K562 (cell line): ENCODE results near the gene EEFSEC. TPM values are rescaled to one million over a fixed set of nuclear protein-coding genes. Genes with fewer than 3 reads are reported as not detected.
A peak's percentile ranks its signal among the peaks of the same experiment; 100 is the strongest.

Experiments
- AFF4 ChIP-seq: sonication (generic); formaldehyde crosslinking; IDR thresholded peaks from 2 replicates; pipeline ENCODE4 v1.8.0; 2023; ENCODE audit warnings: mild to moderate bottlenecking, missing genetic modification reagents
- ARID4B ChIP-seq: sonication (generic); formaldehyde crosslinking; IDR thresholded peaks from 2 replicates; pipeline ENCODE4 v1.8.0; 2022; ENCODE audit warnings: mild to moderate bottlenecking, missing genetic modification reagents
- BCOR ChIP-seq: fragments of 450-650 bp; IDR thresholded peaks from 2 replicates; pipeline ENCODE4 v1.6.1; 2016
- ERF ChIP-seq: fragments of 450-650 bp; formaldehyde crosslinking; IDR thresholded peaks from 2 replicates; pipeline ENCODE4 v1.4.0; 2020; ENCODE audit warnings: mild to moderate bottlenecking, mixed read lengths
- KLF1 ChIP-seq: fragments of 450-650 bp; IDR thresholded peaks from 2 replicates; pipeline ENCODE4 v1.6.1; 2016; ENCODE audit warnings: missing genetic modification characterization, missing compliant biosample characterization
- MYC ChIP-seq, 2 experiments: fragments of 250-450 bp in 1 of 2; sonication (Bioruptor Pico) in 1 of 2; IDR thresholded peaks; 2 replicates each; pipeline versions ENCODE4 v1.5.1 to v1.6.1; 2012 to 2021; ENCODE audit warnings: low read depth in 2 of 2, borderline replicate concordance in 1 of 2, improper control_type of control experiment in 1 of 2, low read length in 1 of 2, mild to moderate bottlenecking in 1 of 2, moderate library complexity in 1 of 2
- NFE2L1 ChIP-seq: fragments of 450-650 bp; IDR thresholded peaks from 2 replicates; pipeline ENCODE4 v1.6.1; 2016; ENCODE audit warnings: missing genetic modification characterization, low read depth, mild to moderate bottlenecking, missing compliant biosample characterization, moderate library complexity, borderline replicate concordance
- NR4A1 ChIP-seq, 2 experiments: fragments of 250-450 bp in 1 of 2; fragments of 450-650 bp in 1 of 2; sonication (Bioruptor Pico) in 1 of 2; IDR thresholded peaks; 2 replicates each; pipeline versions ENCODE4 v1.4.0 to v1.6.1; 2016 to 2020; ENCODE audit warnings: mild to moderate bottlenecking in 2 of 2, missing compliant biosample characterization in 1 of 2, missing genetic modification characterization in 1 of 2, moderate library complexity in 1 of 2
- SIX5 ChIP-seq, 2 experiments: IDR thresholded peaks; 2 replicates each; pipeline ENCODE4 v1.6.1; 2011; ENCODE audit warnings: low read length in 2 of 2, borderline replicate concordance in 1 of 2, low read depth in 1 of 2, mild to moderate bottlenecking in 1 of 2, moderate library complexity in 1 of 2; ENCODE audit not compliant: insufficient read depth in 1 of 2
- SUPT5H ChIP-seq: fragments of 450-650 bp; IDR thresholded peaks from 2 replicates; pipeline ENCODE4 v1.6.1; 2016
- TCF7L2 ChIP-seq: fragments of 150-350 bp; IDR thresholded peaks from 2 replicates; pipeline ENCODE4 v1.6.1; 2016; ENCODE audit warnings: low read depth, mild to moderate bottlenecking, low read length, moderate library complexity
- U2AF2 ChIP-seq: fragments of 200-400 bp; formaldehyde crosslinking; optimal IDR thresholded peaks from 2 replicates; pipeline ENCODE3; 2017; ENCODE audit warnings: low read depth, mild to moderate bottlenecking, low read length
- ZFX ChIP-seq: sonication (generic); formaldehyde crosslinking; IDR thresholded peaks from 2 replicates; pipeline ENCODE4 v1.8.0; 2022; ENCODE audit warnings: mild to moderate bottlenecking, missing genetic modification reagents, moderate library complexity
- ZNF165 ChIP-seq: fragments of 250-450 bp; sonication (Bioruptor Pico); IDR thresholded peaks from 2 replicates; pipeline ENCODE4 v1.4.0; 2020; ENCODE audit warnings: borderline replicate concordance
- ZNF274 ChIP-seq: IDR thresholded peaks from 2 replicates; pipeline ENCODE4 v1.6.1; 2011; ENCODE audit warnings: low read depth, mild to moderate bottlenecking, low read length, moderate library complexity, borderline replicate concordance
- ZNF551 ChIP-seq: fragments of 250-450 bp; sonication (Bioruptor Pico); IDR thresholded peaks from 2 replicates; pipeline ENCODE4 v1.5.0; 2021; ENCODE audit warnings: mild to moderate bottlenecking, moderate library complexity
- polyA plus RNA-seq, 8 experiments: library from polyadenylated mRNA; depleted of rRNA in 4 of 8; stranded (reverse) in 5 of 8; unstranded in 3 of 8; fragments of >200 nt; fragmentation: Nextera tagmentation in 2 of 8; fragmentation: Illumina TruSeq in 1 of 8; extraction: Ambion mirVana in 2 of 8; extraction: Trizol in 1 of 8; gene quantifications; 2 replicates each; pipeline versions ENCODE4 v1.2.1 to v1.2.3, GENCODE V29; 2011 to 2014; ENCODE audit warnings: inconsistent platforms in 1 of 8, missing spikeins in 1 of 8
- total RNA-seq, 7 experiments: library from RNA; depleted of rRNA in 6 of 7; stranded (reverse); fragments of >200 nt in 6 of 7; fragmentation: Illumina TruSeq in 2 of 7; extraction: Trizol in 2 of 7; gene quantifications; 2 replicates each; pipeline versions ENCODE4 v1.2.1 to v1.2.3, GENCODE V29; 2011 to 2021; ENCODE audit warnings: low replicate concordance in 1 of 7

Gene EEFSEC
- total and polyA plus RNA-seq, 9 of the 15 experiments (the other 6 are each of a cell fraction or from before 2014, with no cell fraction given), result 0.35 to 11.8 (median 7.7) TPM

GRCh38 chr3:128415773-128416577 is 262.7 kb downstream of the EEFSEC start (continued):
- TF ChIP-seq ARID4B (no peak), BCOR (peak; percentile 89), ZNF165 (CRISPR knock-in tag) (no peak; the same call in 1 of the 2 replicates), SUPT5H (peak; percentile 74), SIX5 (IDR thresholded peaks at IDR 0.05; ENCODE audit: borderline replicate concordance in 1 of 2, insufficient read depth in 1 of 2, low read depth in 1 of 2, low read length in 2 of 2) (no peak), ZNF551 (CRISPR knock-in tag) (no peak), NR4A1 (CRISPR knock-in tag; IDR thresholded peaks at IDR 0.05) (peak; percentile 85), NR4A1 (tag; IDR thresholded peaks at IDR 0.05) (peak; percentile 26; the same call in 1 of the 2 replicates), TCF7L2 (no peak), MYC (IDR thresholded peaks at IDR 0.05; ENCODE audit: low read depth, low read length) (no peak), MYC (CRISPR knock-in tag; IDR thresholded peaks at IDR 0.05; ENCODE audit: borderline replicate concordance, low read depth) (peak; percentile 76; the same call in 1 of the 2 replicates), U2AF2 (no peak), ERF (peak; percentile 94), ZNF274 (no peak), AFF4 (CRISPR knock-in tag) (no peak), ZFX (CRISPR knock-in tag) (peak; percentile 83), NFE2L1 (no peak), KLF1 (peak; percentile 81; the same call in 1 of the 2 replicates)
